Stimulated activated CD8-positive, alpha-beta memory T cell treated with anti-CD3 and anti-CD28 coated beads, Interleukin-12 subunit alpha, Interleukin-12 subunit beta, amount 100 ng/mL, for 4 hours (primary cell): Measurements from ENCODE around the gene CHCHD6.

ENCODE experiments used
- DNase-seq: peaks from one replicate; pipeline ENCODE4 v3.0.0-alpha.2; 2020; ENCODE audit warnings: low read depth

The CHCHD6 gene

DNA sequence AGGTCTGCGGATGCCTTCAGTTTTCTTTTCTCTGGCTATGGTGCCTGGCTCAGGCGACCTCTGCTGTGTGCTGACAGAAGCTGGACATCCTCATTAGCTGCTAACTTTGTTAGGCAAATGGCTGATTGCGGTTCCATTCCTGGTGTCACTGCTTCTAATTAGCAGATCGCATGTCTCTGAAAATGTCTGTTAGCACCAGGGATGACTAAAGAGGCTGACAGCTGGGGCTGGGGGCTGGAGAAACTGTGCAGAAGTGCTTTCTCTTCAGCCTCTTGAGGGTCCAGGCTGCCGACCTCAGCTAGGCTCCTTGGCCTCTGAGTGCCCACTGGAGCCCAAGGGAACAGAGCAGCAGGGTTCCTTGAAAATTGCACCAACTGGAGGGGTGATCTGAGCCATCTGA, 39.3 kb downstream of the CHCHD6 start:
- DNase-seq, result no peak

- DNase-seq, result no peak
Measured at GRCh38 chr3:126743781-126744180, 39.7 kb downstream of the CHCHD6 start.

DNA sequence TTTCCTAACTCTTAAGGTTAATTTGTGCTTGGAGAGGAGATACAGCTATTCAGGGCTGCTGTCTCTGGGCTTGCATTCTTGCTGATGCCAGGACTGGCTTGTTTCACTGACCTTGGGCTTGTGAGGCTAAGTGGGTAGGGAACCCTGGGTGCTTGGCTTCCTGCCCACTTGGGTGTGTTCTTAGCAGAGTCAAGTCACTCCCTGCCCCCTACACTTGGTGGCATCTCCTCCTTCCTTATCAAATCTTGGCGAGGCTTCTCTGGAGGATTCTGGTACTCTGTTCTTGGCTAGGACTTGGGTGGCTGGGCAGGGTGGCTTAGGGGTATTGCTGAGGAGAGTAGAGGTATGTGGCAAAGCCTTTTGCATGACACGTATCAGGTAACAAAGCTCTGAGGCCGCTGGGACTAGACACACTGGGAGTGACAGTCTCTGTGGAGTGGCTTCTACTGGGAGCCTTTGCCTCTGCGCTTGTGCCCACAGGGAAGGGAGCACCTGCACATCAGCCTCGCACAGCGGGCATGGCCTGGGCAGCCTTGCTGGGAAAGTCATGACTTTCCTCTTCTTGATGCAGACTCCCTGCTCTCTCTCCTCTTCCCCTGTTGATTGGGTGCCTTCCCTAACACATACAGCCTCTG, 41.8 kb downstream of the CHCHD6 start:
- DNase-seq, result no peak

GRCh38 chr3:126746395-126747177, 42.5 kb downstream of the CHCHD6 start:
- no peak for DNase-seq

DNA sequence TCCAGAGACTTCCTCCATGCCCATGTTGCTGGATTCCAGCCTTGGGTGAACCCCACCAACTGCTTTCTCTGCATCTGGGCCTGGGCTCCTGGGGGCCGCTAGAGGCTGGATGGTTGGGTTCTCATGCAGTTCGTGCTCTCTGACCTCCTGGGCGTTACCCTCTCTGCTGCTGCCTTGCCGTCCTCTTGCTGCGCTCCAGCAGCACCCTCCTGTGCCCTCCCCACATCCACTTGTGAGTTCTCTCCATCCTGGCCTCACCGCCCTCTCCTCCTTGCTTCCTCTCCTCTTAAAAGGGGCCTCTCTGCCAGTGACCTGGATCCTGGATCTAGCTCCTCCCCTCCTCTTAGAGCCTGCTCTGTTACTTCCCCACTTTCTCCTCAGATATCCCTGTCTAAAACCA, 43.7 kb downstream of the CHCHD6 start:
- no peak for DNase-seq

GRCh38 chr3:126748701-126749546, 44.9 kb downstream of the CHCHD6 start:
- no peak for DNase-seq

DNA sequence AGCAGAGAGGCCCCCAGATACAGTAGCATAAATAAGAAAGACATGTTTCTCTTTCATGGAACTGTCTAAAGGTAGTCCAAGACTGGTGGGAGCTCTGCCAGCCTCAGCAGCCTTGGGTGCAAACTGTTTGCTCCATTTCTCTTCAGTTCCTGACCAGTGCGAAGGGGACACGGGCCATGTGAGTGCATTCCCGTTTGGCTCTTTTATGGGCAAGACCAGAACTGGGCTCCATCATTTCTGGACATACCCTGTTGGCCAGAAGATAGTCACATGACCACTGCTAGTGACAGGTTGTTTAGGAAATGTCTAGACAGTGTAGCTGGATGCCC, 45.5 kb downstream of the CHCHD6 start:
- DNase-seq, result no peak

- no peak for DNase-seq
Measured at GRCh38 chr3:126749931-126750755, 46.1 kb downstream of the CHCHD6 start.

DNA sequence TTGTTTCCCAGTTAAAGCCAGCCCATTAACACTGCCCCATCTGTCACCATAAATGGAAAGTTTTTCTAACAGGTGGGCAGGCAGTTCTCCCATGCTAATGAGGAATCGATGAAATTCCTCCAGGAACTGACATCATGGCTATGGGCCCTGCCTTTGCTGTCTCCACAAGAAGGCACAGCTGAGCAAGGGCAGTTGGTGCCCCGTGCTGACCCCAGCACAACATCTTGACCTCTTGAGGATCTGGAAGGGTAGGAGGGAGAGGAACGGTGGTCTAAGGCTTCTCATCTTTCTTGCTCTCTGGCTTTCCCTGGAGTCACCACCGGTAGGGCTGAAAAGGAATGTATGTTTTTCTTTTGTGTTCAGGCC, 46.7 kb downstream of the CHCHD6 start:
- DNase-seq, result no peak

DNA sequence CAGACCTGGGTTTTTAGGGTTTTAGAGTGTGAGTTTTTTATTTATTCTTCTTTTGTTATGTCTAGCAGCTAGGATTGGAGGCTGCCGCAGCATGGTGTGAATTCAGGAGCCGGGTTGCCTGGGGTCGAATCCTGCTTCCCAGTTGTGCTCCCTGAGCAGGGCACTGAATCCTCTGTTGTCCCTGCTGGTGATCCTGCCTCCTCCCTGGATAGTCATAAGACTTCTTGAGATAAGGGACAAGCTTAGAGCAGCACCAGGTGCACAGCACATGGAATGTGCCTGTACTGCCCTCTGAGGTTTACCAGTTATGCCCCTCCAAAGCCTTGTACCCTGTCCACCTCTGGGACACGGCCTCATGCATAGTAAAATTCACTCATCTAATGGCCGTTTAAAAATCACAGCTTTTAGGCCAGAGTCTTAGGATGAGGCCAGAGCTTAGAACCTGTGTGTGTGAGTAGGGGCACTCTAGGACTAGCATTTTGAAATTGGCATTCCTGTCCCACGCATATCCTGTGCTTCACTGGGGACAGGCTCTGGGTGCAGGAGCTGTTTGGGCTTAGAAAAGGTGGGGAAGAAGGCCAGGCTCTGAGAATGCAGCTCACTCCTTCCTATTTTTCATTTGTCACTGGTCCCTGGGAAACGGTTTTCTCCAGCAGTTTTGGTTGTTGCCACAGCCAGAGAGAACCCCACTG, 47.7 kb downstream of the CHCHD6 start:
- no peak for DNase-seq

- DNase-seq, result peak; percentile 19
Measured at GRCh38 chr3:126752303-126753190, 48.5 kb downstream of the CHCHD6 start.

- no peak for DNase-seq
Measured at GRCh38 chr3:126753191-126754160, 49.4 kb downstream of the CHCHD6 start.

DNA sequence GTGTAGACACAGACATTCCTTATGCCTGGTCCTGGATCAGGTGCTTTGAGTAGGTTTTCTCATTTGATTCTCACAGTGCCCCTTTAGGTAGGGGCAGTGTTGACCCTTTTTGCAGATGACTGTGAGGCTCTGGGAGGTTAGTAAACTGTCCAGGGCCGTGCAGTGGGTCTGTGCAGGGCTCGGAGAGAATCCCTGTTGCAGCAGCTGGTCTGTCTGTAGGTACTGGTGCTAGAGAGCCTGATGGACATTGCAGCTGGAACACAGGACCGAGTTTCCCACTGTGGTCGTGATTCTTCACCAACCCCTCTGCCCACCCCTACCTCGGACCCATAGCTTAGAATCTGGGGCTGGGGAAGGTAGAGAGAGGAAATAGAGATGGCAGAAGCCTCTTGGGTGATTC, 51.8 kb downstream of the CHCHD6 start:
- DNase-seq, result no peak

DNA sequence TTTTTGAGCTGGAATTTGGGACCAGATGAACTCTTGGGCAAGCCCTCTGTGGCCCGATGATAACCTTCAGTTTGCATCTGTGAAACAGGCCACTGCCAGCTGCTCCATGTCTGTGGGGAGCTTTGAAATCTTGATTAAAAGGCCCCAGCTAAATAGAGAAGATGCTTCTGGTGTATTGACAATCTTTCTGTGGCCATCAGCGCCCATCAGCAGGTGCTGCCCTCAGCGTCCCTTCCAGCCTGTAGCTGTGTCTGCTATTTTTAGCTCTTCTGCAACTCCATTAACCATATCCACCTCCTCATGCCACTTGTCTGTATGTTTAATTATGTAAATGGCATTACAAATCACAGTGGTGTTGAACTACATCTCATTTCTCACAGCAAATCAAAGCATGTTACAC, 54.0 kb downstream of the CHCHD6 start:
- DNase-seq, result no peak

DNA sequence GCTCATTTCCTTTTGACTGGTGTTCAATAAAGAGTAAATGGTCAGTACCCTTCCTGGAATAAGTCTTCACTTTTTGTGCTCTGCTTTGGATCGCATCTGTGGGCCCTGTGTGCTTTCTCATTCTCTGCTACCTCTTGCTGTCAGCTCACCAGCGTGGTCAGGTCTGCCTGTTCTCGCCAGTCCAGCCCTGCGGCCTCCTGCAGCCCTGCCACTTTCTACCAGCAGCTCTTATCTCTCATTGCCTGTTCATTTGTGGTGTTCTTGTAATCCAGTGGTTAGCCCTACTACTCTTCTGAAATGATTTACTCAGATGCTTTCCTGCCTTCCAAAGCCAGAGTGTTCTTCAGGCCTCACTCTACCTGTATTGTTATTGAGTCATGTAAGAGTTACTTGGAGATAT, 54.8 kb downstream of the CHCHD6 start:
- no peak for DNase-seq

GRCh38 chr3:126760541-126760940, 56.5 kb downstream of the CHCHD6 start:
- no peak for DNase-seq

DNA sequence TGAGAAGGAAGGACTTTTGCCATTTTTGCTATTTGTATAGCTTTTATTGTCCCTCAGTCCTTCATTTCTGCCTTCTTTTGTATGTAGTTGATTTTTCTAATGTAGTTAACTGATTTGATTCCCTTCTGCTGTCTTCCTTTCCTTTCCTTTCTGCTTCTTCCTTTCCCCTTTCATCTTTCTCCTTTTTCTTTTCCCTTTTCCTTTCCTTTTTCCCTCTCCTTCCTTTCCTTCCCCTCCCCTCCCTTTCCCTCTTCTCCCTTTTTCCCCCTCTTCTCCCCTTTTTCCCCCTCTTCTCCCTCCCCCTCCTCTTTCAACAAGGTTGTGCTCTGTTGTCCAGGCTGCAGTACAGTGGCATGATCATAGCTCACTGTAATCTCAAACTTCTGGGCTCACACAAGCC, 59.0 kb downstream of the CHCHD6 start:
- no peak for DNase-seq

DNA sequence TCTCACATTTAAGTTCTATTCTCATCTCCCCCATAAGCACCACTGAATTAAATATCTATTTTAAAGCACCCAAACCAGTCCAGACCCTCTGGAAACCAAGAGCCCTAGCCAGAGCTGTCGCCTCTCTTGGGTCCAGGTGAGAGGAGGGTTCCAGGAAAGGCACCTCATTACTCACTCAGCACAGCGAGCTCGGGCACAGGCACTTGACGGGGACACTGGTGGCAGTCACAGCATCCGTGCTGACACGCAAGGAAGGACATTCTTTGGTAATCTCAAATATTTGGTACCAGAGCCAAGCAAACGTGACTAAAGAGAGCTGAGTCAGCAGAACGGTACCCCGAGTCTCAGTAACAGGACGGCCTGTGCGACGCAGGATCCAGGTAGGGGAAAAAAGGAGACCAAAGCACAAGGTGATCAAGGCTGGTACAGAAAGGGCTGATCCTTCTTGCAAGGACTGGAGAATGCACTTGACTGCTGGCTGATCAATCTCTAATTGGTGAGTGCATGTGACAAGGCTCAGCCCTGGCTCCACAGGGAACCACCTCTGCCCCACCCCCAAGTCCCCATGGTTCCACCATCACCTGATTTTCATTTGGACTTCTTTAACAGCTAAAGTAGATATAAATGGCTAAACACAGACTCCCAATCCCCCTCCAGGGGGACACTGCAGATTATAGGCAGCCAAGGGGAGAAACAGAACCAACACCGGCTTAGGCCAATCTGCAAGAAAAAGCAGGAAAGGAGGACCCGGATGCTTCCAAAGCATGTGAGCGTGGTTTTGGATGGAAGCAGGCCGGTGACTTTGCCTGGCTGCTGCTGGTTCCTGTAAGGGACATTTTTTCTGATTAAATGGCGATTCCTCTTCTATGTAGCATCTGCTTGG, 61.4 kb downstream of the CHCHD6 start:
- no peak for DNase-seq
